Measurements from ENCODE around the gene NEUROG1.

GRCh38 chr5:135488727-135489465, 46.9 kb downstream of the NEUROG1 start:
- TF ChIP-seq CTCF (conservative IDR thresholded peaks at IDR 0.05; ENCODE audit: low read depth, low read length) (no peak), EZH2 (IDR thresholded peaks at IDR 0.05; ENCODE audit: borderline replicate concordance, low read depth, low read length, poor library complexity, severe bottlenecking) (peak; percentile 62)
